WTC11 (cell line): ENCODE data around the gene GATAD2A. TPM values are rescaled to one million over a fixed set of nuclear protein-coding genes. Genes with fewer than 3 reads are reported as not detected.

Experiments used
- ATAC-seq: fragments of 200-7000 bp; cut with Tn5 transposase; 2 replicates; pipeline ENCODE4 v1.10.0; 2021; ENCODE audit warnings: mild to moderate bottlenecking, moderate library complexity
- CTCF ChIA-PET: fragments of 300-600 bp; sonication (Branson Sonifier 250); formaldehyde crosslinking; loops from one replicate; lab custom pipeline; 2021; ENCODE audit warnings: antibody characterized with exemption; lab: Charles Lee
- POLR2A ChIA-PET: fragments of 350-600 bp; sonication (Branson Sonifier 250); formaldehyde crosslinking; loops from one replicate; lab custom pipeline; 2021; ENCODE audit warnings: antibody characterized with exemption; lab: Charles Lee
- DNase-seq: peaks from one replicate; pipeline ENCODE4 v3.0.0; 2021; ENCODE audit warnings: low spot score
- H3K27ac Mint-ChIP-seq: 2 replicates; pipeline ENCODE4 v1.8.0; 2021; ENCODE audit warnings: mixed read lengths
- H3K27me3 Mint-ChIP-seq: 2 replicates; pipeline ENCODE4 v1.8.0; 2021; ENCODE audit warnings: low read depth, mild to moderate bottlenecking, moderate library complexity, mixed read lengths
- H3K36me3 Mint-ChIP-seq: 2 replicates; pipeline ENCODE4 v1.8.0; 2021; ENCODE audit warnings: mixed read lengths
- H3K4me1 Mint-ChIP-seq: 2 replicates; pipeline ENCODE4 v1.8.0; 2022; ENCODE audit warnings: mixed read lengths
- H3K4me3 Mint-ChIP-seq: 2 replicates; pipeline ENCODE4 v1.8.0; 2021; ENCODE audit warnings: mild to moderate bottlenecking, moderate library complexity, mixed read lengths
- H3K9me3 Mint-ChIP-seq: 2 replicates; pipeline ENCODE4 v1.8.0; 2021; ENCODE audit warnings: mixed read lengths
- ELF4 ChIP-seq: sonication (generic); formaldehyde crosslinking; IDR thresholded peaks from 2 replicates; pipeline ENCODE4 v1.8.1; 2022; ENCODE audit warnings: low read depth, mild to moderate bottlenecking, moderate library complexity, missing genetic modification reagents
- ETV6 ChIP-seq: sonication (generic); formaldehyde crosslinking; IDR thresholded peaks from 2 replicates; pipeline ENCODE4 v1.8.1; 2022; ENCODE audit warnings: mild to moderate bottlenecking, missing genetic modification reagents
- FOXP1 ChIP-seq: sonication (generic); formaldehyde crosslinking; IDR thresholded peaks from 2 replicates; pipeline ENCODE4 v1.8.0; 2022; ENCODE audit warnings: missing genetic modification reagents, mild to moderate bottlenecking, moderate library complexity, borderline replicate concordance
- IRF2 ChIP-seq: sonication (generic); formaldehyde crosslinking; IDR thresholded peaks from 2 replicates; pipeline ENCODE4 v1.8.0; 2022; ENCODE audit warnings: low read depth, missing genetic modification reagents, borderline replicate concordance
- JUN ChIP-seq: sonication (generic); formaldehyde crosslinking; IDR thresholded peaks from 2 replicates; pipeline ENCODE4 v1.8.0; 2023; ENCODE audit warnings: mild to moderate bottlenecking, missing genetic modification reagents
- NFATC4 ChIP-seq: fragments of 250-450 bp; sonication (Bioruptor Pico); IDR thresholded peaks from 2 replicates; pipeline ENCODE4 v1.9.0; 2021; ENCODE audit warnings: mild to moderate bottlenecking
- NR3C1 ChIP-seq: sonication (generic); formaldehyde crosslinking; conservative IDR thresholded peaks from 2 replicates; pipeline ENCODE4 v1.8.1; 2023; ENCODE audit warnings: low read depth, mild to moderate bottlenecking, missing genetic modification reagents
- RELA ChIP-seq: sonication (generic); formaldehyde crosslinking; IDR thresholded peaks from 2 replicates; pipeline ENCODE4 v1.8.1; 2022; ENCODE audit warnings: missing genetic modification reagents, mild to moderate bottlenecking, borderline replicate concordance
- SP1 ChIP-seq: sonication (generic); formaldehyde crosslinking; conservative IDR thresholded peaks from 2 replicates; pipeline ENCODE4 v1.8.1; 2022; ENCODE audit warnings: missing genetic modification reagents
- TEAD1 ChIP-seq: sonication (generic); formaldehyde crosslinking; IDR thresholded peaks from 2 replicates; pipeline ENCODE4 v1.8.0; 2022; ENCODE audit warnings: mild to moderate bottlenecking, missing genetic modification reagents
- TEAD4 ChIP-seq: sonication (generic); formaldehyde crosslinking; IDR thresholded peaks from 2 replicates; pipeline ENCODE4 v1.8.0; 2022; ENCODE audit warnings: mild to moderate bottlenecking, missing genetic modification reagents
- TP53 ChIP-seq: sonication (generic); formaldehyde crosslinking; IDR thresholded peaks from 2 replicates; pipeline ENCODE4 v1.8.1; 2023; ENCODE audit warnings: mild to moderate bottlenecking, missing genetic modification reagents
- ZNF121 ChIP-seq: sonication (generic); formaldehyde crosslinking; IDR thresholded peaks from 2 replicates; pipeline ENCODE4 v1.8.0; 2023; ENCODE audit warnings: missing genetic modification reagents
- ZNF263 ChIP-seq: sonication (generic); formaldehyde crosslinking; IDR thresholded peaks from 2 replicates; pipeline ENCODE4 v1.8.1; 2022; ENCODE audit warnings: low read depth, mild to moderate bottlenecking, moderate library complexity, missing genetic modification reagents
- total RNA-seq: library from RNA; stranded (reverse); gene quantifications from 3 replicates; pipeline ENCODE4 v1.2.3, GENCODE V29; 2021
- TF ChIP-seq, protein P1 (sequence below): sonication (generic); formaldehyde crosslinking; IDR thresholded peaks from 2 replicates; pipeline ENCODE4 v1.8.0; 2022; ENCODE audit warnings: mild to moderate bottlenecking, missing genetic modification reagents
- TF ChIP-seq, protein P2 (sequence below): sonication (generic); formaldehyde crosslinking; IDR thresholded peaks from 2 replicates; pipeline ENCODE4 v1.8.0; 2022; ENCODE audit warnings: mild to moderate bottlenecking, missing genetic modification reagents
- TF ChIP-seq, protein P3 (sequence below): sonication (generic); formaldehyde crosslinking; IDR thresholded peaks from 2 replicates; pipeline ENCODE4 v1.8.1; 2023; ENCODE audit warnings: mild to moderate bottlenecking, moderate library complexity, missing genetic modification reagents
- TF ChIP-seq, protein P4 (sequence below): sonication (generic); formaldehyde crosslinking; IDR thresholded peaks from 2 replicates; pipeline ENCODE4 v1.8.1; 2023; ENCODE audit warnings: mild to moderate bottlenecking, missing genetic modification reagents, moderate library complexity
- TF ChIP-seq, protein P5 (sequence below): sonication (generic); formaldehyde crosslinking; IDR thresholded peaks from 2 replicates; pipeline ENCODE4 v1.8.0; 2022; ENCODE audit warnings: mild to moderate bottlenecking, missing genetic modification reagents
- TF ChIP-seq, protein P6 (sequence below): sonication (generic); formaldehyde crosslinking; IDR thresholded peaks from 2 replicates; pipeline ENCODE4 v1.8.1; 2022; ENCODE audit warnings: missing genetic modification reagents, borderline replicate concordance

Gene GATAD2A
- total RNA-seq, 1 experiment from 2014 or later = 209 TPM

DNA sequence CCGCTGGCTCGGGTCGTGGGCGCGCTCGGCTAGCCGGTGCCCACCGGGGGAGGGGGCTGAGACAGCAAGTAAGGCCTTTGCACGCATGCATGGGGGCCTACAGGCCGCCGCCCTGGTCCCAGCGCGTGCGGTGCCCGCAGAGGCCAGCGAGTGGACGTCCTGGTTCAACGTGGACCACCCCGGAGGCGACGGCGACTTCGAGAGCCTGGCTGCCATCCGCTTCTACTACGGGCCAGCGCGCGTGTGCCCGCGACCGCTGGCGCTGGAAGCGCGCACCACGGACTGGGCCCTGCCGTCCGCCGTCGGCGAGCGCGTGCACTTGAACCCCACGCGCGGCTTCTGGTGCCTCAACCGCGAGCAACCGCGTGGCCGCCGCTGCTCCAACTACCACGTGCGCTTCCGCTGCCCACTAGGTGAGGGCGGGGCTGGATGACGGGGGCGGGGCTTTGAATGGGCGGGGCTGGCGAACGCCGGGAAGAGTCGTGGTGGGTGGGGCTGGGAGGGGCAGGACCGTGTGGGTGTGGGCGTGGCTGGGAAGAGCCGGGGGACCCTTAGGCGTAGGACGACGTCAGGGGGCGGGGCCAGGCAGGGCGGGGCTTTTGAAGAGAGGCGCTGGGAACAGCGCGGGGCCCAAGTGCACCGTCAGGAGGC is 134.7 kb downstream of the GATAD2A start:
- Mint-ChIP-seq H3K27ac (peak overlapping the region; percentile 85), H3K9me3 (no peaks in the 10 kb centered on the region), H3K4me3 (peak overlapping the region; percentile 88), H3K4me1 (peaks cover 6% of the 10 kb centered on the region), H3K36me3 (no peaks in the 10 kb centered on the region), H3K27me3 (peaks cover 36% of the 10 kb centered on the region)
- peak; percentile 98 for DNase-seq
- ChIA-PET POLR2A (no interaction called here), CTCF (interaction anchor here (1.6 to 14.4 kb wide), 3 partner anchors 9 to 104 kb away, joined by 10 to 408 read pairs (median 31); partner anchors contain the start of gene GMIP)
- no peak for TF ChIP-seq NR3C1
- TF ChIP-seq SP1 (CRISPR knock-in tag) = peak; percentile 63
- TF ChIP-seq, protein P1, sequence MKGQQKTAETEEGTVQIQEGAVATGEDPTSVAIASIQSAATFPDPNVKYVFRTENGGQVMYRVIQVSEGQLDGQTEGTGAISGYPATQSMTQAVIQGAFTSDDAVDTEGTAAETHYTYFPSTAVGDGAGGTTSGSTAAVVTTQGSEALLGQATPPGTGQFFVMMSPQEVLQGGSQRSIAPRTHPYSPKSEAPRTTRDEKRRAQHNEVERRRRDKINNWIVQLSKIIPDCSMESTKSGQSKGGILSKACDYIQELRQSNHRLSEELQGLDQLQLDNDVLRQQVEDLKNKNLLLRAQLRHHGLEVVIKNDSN (CRISPR knock-in tag) = 0 out of 2 replicates have a peak, but pooled peaks have one; percentile 46
- TF ChIP-seq RELA (CRISPR knock-in tag) = peak; percentile 74; the same call in 1 of the 2 replicates
- TF ChIP-seq, protein P2, sequence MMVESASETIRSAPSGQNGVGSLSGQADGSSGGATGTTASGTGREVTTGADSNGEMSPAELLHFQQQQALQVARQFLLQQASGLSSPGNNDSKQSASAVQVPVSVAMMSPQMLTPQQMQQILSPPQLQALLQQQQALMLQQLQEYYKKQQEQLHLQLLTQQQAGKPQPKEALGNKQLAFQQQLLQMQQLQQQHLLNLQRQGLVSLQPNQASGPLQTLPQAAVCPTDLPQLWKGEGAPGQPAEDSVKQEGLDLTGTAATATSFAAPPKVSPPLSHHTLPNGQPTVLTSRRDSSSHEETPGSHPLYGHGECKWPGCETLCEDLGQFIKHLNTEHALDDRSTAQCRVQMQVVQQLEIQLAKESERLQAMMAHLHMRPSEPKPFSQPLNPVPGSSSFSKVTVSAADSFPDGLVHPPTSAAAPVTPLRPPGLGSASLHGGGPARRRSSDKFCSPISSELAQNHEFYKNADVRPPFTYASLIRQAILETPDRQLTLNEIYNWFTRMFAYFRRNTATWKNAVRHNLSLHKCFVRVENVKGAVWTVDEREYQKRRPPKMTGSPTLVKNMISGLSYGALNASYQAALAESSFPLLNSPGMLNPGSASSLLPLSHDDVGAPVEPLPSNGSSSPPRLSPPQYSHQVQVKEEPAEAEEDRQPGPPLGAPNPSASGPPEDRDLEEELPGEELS (CRISPR knock-in tag) = peak; percentile 84
- TF ChIP-seq TP53 (CRISPR knock-in tag) = peak; percentile 59; the same call in 1 of the 2 replicates
- TF ChIP-seq TEAD1 (CRISPR knock-in tag) = 0 out of 2 replicates have a peak, but pooled peaks have one; percentile 43
- peak; percentile 48; the same call in 1 of the 2 replicates for TF ChIP-seq JUN (CRISPR knock-in tag)
- TF ChIP-seq, protein P3, sequence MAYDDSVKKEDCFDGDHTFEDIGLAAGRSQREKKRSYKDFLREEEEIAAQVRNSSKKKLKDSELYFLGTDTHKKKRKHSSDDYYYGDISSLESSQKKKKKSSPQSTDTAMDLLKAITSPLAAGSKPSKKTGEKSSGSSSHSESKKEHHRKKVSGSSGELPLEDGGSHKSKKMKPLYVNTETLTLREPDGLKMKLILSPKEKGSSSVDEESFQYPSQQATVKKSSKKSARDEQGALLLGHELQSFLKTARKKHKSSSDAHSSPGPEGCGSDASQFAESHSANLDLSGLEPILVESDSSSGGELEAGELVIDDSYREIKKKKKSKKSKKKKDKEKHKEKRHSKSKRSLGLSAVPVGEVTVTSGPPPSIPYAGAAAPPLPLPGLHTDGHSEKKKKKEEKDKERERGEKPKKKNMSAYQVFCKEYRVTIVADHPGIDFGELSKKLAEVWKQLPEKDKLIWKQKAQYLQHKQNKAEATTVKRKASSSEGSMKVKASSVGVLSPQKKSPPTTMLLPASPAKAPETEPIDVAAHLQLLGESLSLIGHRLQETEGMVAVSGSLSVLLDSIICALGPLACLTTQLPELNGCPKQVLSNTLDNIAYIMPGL (CRISPR knock-in tag) = peak; percentile 46; the same call in 1 of the 2 replicates
- TF ChIP-seq, protein P4, sequence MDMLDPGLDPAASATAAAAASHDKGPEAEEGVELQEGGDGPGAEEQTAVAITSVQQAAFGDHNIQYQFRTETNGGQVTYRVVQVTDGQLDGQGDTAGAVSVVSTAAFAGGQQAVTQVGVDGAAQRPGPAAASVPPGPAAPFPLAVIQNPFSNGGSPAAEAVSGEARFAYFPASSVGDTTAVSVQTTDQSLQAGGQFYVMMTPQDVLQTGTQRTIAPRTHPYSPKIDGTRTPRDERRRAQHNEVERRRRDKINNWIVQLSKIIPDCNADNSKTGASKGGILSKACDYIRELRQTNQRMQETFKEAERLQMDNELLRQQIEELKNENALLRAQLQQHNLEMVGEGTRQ (CRISPR knock-in tag) = peak; percentile 58
- TF ChIP-seq FOXP1 (CRISPR knock-in tag) = peak; percentile 89; the same call in 1 of the 2 replicates
- TF ChIP-seq ZNF263 = no peak
- TF ChIP-seq, protein P5, sequence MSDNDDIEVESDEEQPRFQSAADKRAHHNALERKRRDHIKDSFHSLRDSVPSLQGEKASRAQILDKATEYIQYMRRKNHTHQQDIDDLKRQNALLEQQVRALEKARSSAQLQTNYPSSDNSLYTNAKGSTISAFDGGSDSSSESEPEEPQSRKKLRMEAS = peak; percentile 90; the same call in 1 of the 2 replicates
- TF ChIP-seq IRF2 (CRISPR knock-in tag) = no peak
- 0 out of 2 replicates have a peak, but pooled peaks have one; percentile 24 for TF ChIP-seq ETV6 (CRISPR knock-in tag)
- peak; percentile 31 for ATAC-seq

DNA sequence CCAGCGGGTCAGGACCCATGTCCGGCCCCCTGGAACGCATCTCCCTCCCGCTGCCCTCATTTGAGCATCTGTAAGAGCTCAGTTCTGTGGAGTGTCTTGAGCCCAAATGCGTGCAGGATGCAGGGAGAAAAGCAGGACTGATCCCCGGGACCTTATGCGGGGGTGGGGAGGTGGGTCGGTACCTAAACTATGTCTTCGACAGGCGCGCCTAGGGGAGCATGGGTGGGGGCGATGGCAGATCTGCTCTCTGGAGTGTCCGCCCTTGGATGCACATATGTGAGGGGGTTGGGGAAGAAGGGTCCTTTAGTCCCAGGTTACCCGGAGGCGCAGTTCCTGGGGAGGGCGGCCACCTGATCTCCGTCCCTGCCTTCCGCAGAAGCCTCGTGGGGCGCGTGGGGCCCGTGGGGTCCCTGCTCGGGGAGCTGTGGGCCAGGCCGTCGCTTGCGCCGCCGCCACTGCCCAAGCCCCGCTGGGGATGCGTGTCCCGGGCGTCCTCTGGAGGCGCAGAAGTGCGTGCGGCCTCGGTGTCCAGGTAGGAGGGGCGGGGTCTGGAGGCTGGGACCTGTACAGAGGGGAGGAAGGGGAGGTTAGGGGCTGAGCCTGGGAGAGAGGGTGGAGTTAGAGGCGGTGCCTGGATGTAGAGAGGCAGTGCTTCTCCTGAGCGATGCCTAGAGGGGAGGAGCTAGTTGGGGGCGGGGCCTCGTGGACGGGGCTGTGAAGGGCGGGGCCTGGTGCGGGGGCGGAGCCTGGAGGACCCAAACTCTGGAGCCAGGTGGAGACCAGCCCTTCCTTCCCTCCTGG is 135.4 kb downstream of the GATAD2A start:
- H3K27ac Mint-ChIP-seq = peak overlapping the region; percentile 85
- H3K4me3 Mint-ChIP-seq = peak overlapping the region; percentile 88
- no peaks in the 10 kb centered on the region for H3K36me3 Mint-ChIP-seq
- ChIA-PET CTCF (interaction anchor here (0.6 to 14.4 kb wide), 9 partner anchors 9 to 103 kb away, joined by 3 to 408 read pairs (median 5); partner anchors contain the start of genes GMIP, LPAR2 and YJEFN3), POLR2A (interaction anchor here (0.6 to 1.0 kb wide), 5 partner anchors 9 to 200 kb away, joined by 3 to 10 read pairs (median 3); partner anchors contain the start of gene LPAR2)
- peak; percentile 98 for DNase-seq
- peak; percentile 95 for ATAC-seq
- peaks cover 36% of the 10 kb centered on the region for H3K27me3 Mint-ChIP-seq
- no peak for TF ChIP-seq NFATC4 (CRISPR knock-in tag)
- no peak for TF ChIP-seq TEAD4 (CRISPR knock-in tag)
- no peak for TF ChIP-seq TP53 (CRISPR knock-in tag)
- TF ChIP-seq ZNF121 (CRISPR knock-in tag) = 0 out of 2 replicates have a peak, but pooled peaks have one; percentile 45
- TF ChIP-seq, protein P6, sequence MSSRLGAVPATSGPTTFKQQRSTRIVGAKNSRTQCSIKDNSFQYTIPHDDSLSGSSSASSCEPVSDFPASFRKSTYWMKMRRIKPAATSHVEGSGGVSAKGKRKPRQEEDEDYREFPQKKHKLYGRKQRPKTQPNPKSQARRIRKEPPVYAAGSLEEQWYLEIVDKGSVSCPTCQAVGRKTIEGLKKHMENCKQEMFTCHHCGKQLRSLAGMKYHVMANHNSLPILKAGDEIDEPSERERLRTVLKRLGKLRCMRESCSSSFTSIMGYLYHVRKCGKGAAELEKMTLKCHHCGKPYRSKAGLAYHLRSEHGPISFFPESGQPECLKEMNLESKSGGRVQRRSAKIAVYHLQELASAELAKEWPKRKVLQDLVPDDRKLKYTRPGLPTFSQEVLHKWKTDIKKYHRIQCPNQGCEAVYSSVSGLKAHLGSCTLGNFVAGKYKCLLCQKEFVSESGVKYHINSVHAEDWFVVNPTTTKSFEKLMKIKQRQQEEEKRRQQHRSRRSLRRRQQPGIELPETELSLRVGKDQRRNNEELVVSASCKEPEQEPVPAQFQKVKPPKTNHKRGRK (CRISPR knock-in tag) = no peak
- TF ChIP-seq ELF4 (CRISPR knock-in tag) = no peak
- TF ChIP-seq, protein P5 = 0 out of 2 replicates have a peak, but pooled peaks have one; percentile 9
- TF ChIP-seq, protein P4 (CRISPR knock-in tag) = no peak
- H3K9me3 Mint-ChIP-seq = no peaks in the 10 kb centered on the region
- H3K4me1 Mint-ChIP-seq = peaks cover 6% of the 10 kb centered on the region
